HEK293 (cell line): ENCODE data around the gene SERPINB4.

Source experiments
- HOXA7 ChIP-seq: sonication (generic); formaldehyde crosslinking; IDR thresholded peaks from 2 replicates; pipeline ENCODE4 v1.8.1; 2022; ENCODE audit warnings: missing genetic modification reagents, borderline replicate concordance
- KLF1 ChIP-seq: fragments of 450-650 bp; formaldehyde crosslinking; IDR thresholded peaks from 2 replicates; pipeline ENCODE4 v1.5.1; 2016; ENCODE audit warnings: missing biosample characterization, missing genetic modification characterization
- ZBTB1 ChIP-seq: fragments of 450-650 bp; formaldehyde crosslinking; IDR thresholded peaks from 2 replicates; pipeline ENCODE4 v1.5.1; 2016; ENCODE audit warnings: missing biosample characterization, missing genetic modification characterization
- ZNF174 ChIP-seq: fragments of 450-650 bp; formaldehyde crosslinking; IDR thresholded peaks from 2 replicates; pipeline ENCODE4 v1.5.0; 2017; ENCODE audit warnings: missing biosample characterization, mild to moderate bottlenecking, missing genetic modification characterization
- ZNF24 ChIP-seq: fragments of 450-650 bp; formaldehyde crosslinking; IDR thresholded peaks from 2 replicates; pipeline ENCODE4 v1.5.1; 2016; ENCODE audit warnings: missing biosample characterization, missing genetic modification characterization
- ZNF274 ChIP-seq, 2 experiments: fragments of 200-500 bp in 1 of 2; fragments of 450-650 bp in 1 of 2; sonication (Bioruptor generic) in 1 of 2; formaldehyde crosslinking in 1 of 2; IDR thresholded peaks; 2 replicates each; pipeline versions ENCODE4 v1.5.1 to v1.6.1; 2014 to 2016; ENCODE audit warnings: borderline replicate concordance in 1 of 2, inconsistent platforms in 1 of 2, low read length in 1 of 2, missing biosample characterization in 1 of 2, missing genetic modification characterization in 1 of 2
- ZNF341 ChIP-seq: fragments of 450-650 bp; formaldehyde crosslinking; IDR thresholded peaks from 2 replicates; pipeline ENCODE4; 2016; ENCODE audit warnings: low read depth, missing biosample characterization, missing genetic modification characterization
- ZNF707 ChIP-seq: fragments of 450-650 bp; formaldehyde crosslinking; IDR thresholded peaks from 2 replicates; pipeline ENCODE4 v1.5.1; 2016; ENCODE audit warnings: missing biosample characterization, missing genetic modification characterization
- TF ChIP-seq, protein P1 (sequence below): fragments of 450-650 bp; formaldehyde crosslinking; IDR thresholded peaks from 2 replicates; pipeline ENCODE4 v1.5.0; 2017; ENCODE audit warnings: missing biosample characterization, missing genetic modification characterization, borderline replicate concordance
- TF ChIP-seq, protein P2 (sequence below): fragments of 450-650 bp; formaldehyde crosslinking; IDR thresholded peaks from 2 replicates; pipeline ENCODE4 v1.5.1; 2016; ENCODE audit warnings: missing biosample characterization, missing genetic modification characterization
- TF ChIP-seq, protein P3 (sequence below): fragments of 450-650 bp; formaldehyde crosslinking; IDR thresholded peaks from 2 replicates; pipeline ENCODE4 v1.5.1; 2016; ENCODE audit warnings: missing biosample characterization, missing genetic modification characterization
- TF ChIP-seq, protein P4 (sequence below): sonication (generic); formaldehyde crosslinking; IDR thresholded peaks from 2 replicates; pipeline ENCODE4 v1.8.1; 2022; ENCODE audit warnings: mild to moderate bottlenecking, moderate library complexity, missing genetic modification reagents
- TF ChIP-seq, protein P5 (sequence below): fragments of 450-650 bp; formaldehyde crosslinking; IDR thresholded peaks from 2 replicates; pipeline ENCODE4 v1.5.1; 2016; ENCODE audit warnings: missing biosample characterization, missing genetic modification characterization

DNA sequence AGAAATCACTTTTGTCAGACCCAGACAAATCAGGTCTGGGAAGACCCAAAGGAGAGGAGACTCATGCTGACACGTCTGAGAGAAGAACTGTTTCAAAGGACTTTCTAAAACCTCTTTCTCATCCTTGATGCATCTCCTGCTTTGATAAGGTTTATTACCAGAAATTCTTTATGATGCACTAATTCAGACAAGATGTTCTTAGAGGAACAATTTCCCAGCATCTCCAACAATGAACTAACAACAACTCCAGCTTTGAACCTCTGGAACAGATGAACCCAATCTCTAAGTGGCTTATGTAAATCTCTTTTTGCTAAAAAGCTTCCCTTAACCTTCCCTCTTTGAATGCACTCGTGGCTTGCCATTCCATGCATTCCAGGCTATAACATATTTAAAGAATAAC, 42.8 kb upstream of the SERPINB4 start:
- TF ChIP-seq, protein P1, sequence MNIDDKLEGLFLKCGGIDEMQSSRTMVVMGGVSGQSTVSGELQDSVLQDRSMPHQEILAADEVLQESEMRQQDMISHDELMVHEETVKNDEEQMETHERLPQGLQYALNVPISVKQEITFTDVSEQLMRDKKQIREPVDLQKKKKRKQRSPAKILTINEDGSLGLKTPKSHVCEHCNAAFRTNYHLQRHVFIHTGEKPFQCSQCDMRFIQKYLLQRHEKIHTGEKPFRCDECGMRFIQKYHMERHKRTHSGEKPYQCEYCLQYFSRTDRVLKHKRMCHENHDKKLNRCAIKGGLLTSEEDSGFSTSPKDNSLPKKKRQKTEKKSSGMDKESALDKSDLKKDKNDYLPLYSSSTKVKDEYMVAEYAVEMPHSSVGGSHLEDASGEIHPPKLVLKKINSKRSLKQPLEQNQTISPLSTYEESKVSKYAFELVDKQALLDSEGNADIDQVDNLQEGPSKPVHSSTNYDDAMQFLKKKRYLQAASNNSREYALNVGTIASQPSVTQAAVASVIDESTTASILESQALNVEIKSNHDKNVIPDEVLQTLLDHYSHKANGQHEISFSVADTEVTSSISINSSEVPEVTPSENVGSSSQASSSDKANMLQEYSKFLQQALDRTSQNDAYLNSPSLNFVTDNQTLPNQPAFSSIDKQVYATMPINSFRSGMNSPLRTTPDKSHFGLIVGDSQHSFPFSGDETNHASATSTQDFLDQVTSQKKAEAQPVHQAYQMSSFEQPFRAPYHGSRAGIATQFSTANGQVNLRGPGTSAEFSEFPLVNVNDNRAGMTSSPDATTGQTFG (tag by site-specific recombination): no peak
- TF ChIP-seq, protein P2, sequence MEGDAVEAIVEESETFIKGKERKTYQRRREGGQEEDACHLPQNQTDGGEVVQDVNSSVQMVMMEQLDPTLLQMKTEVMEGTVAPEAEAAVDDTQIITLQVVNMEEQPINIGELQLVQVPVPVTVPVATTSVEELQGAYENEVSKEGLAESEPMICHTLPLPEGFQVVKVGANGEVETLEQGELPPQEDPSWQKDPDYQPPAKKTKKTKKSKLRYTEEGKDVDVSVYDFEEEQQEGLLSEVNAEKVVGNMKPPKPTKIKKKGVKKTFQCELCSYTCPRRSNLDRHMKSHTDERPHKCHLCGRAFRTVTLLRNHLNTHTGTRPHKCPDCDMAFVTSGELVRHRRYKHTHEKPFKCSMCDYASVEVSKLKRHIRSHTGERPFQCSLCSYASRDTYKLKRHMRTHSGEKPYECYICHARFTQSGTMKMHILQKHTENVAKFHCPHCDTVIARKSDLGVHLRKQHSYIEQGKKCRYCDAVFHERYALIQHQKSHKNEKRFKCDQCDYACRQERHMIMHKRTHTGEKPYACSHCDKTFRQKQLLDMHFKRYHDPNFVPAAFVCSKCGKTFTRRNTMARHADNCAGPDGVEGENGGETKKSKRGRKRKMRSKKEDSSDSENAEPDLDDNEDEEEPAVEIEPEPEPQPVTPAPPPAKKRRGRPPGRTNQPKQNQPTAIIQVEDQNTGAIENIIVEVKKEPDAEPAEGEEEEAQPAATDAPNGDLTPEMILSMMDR (tag by site-specific recombination): no peak
- no peak for TF ChIP-seq KLF1
- no peak for TF ChIP-seq ZNF24 (tag by site-specific recombination)
- TF ChIP-seq HOXA7: no peak
- TF ChIP-seq, protein P3, sequence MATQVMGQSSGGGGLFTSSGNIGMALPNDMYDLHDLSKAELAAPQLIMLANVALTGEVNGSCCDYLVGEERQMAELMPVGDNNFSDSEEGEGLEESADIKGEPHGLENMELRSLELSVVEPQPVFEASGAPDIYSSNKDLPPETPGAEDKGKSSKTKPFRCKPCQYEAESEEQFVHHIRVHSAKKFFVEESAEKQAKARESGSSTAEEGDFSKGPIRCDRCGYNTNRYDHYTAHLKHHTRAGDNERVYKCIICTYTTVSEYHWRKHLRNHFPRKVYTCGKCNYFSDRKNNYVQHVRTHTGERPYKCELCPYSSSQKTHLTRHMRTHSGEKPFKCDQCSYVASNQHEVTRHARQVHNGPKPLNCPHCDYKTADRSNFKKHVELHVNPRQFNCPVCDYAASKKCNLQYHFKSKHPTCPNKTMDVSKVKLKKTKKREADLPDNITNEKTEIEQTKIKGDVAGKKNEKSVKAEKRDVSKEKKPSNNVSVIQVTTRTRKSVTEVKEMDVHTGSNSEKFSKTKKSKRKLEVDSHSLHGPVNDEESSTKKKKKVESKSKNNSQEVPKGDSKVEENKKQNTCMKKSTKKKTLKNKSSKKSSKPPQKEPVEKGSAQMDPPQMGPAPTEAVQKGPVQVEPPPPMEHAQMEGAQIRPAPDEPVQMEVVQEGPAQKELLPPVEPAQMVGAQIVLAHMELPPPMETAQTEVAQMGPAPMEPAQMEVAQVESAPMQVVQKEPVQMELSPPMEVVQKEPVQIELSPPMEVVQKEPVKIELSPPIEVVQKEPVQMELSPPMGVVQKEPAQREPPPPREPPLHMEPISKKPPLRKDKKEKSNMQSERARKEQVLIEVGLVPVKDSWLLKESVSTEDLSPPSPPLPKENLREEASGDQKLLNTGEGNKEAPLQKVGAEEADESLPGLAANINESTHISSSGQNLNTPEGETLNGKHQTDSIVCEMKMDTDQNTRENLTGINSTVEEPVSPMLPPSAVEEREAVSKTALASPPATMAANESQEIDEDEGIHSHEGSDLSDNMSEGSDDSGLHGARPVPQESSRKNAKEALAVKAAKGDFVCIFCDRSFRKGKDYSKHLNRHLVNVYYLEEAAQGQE (tag by site-specific recombination): no peak
- TF ChIP-seq ZNF274 (IDR thresholded peaks at IDR 0.05; ENCODE audit: low read length): no peak
- TF ChIP-seq ZNF274 (tag by site-specific recombination; IDR thresholded peaks at IDR 0.05; ENCODE audit: borderline replicate concordance): no peak
- TF ChIP-seq, protein P4, sequence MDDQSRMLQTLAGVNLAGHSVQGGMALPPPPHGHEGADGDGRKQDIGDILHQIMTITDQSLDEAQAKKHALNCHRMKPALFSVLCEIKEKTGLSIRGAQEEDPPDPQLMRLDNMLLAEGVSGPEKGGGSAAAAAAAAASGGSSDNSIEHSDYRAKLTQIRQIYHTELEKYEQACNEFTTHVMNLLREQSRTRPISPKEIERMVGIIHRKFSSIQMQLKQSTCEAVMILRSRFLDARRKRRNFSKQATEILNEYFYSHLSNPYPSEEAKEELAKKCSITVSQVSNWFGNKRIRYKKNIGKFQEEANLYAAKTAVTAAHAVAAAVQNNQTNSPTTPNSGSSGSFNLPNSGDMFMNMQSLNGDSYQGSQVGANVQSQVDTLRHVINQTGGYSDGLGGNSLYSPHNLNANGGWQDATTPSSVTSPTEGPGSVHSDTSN (CRISPR knock-in tag): no peak
- TF ChIP-seq, protein P5, sequence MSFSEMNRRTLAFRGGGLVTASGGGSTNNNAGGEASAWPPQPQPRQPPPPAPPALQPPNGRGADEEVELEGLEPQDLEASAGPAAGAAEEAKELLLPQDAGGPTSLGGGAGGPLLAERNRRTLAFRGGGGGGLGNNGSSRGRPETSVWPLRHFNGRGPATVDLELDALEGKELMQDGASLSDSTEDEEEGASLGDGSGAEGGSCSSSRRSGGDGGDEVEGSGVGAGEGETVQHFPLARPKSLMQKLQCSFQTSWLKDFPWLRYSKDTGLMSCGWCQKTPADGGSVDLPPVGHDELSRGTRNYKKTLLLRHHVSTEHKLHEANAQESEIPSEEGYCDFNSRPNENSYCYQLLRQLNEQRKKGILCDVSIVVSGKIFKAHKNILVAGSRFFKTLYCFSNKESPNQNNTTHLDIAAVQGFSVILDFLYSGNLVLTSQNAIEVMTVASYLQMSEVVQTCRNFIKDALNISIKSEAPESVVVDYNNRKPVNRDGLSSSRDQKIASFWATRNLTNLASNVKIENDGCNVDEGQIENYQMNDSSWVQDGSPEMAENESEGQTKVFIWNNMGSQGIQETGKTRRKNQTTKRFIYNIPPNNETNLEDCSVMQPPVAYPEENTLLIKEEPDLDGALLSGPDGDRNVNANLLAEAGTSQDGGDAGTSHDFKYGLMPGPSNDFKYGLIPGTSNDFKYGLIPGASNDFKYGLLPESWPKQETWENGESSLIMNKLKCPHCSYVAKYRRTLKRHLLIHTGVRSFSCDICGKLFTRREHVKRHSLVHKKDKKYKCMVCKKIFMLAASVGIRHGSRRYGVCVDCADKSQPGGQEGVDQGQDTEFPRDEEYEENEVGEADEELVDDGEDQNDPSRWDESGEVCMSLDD (tag by site-specific recombination): no peak
- no peak for TF ChIP-seq ZNF341 (tag by site-specific recombination)
- no peak for TF ChIP-seq ZNF174 (tag by site-specific recombination)
- TF ChIP-seq ZNF707: no peak
- TF ChIP-seq ZBTB1 (tag by site-specific recombination): no peak
